ENCODE measurements around the gene GRK4.

Gene GRK4

GRCh38 chr4:2963175-2963965 lies at the start of gene GRK4, which contains the start of gene NOP14:
TSS of gene GRK4 (plus strand) at chr4:2963571. CDS start at chr4:2964071, 500 bp downstream.
TSS of gene NOP14 (minus strand) at chr4:2963406. CDS start at chr4:2963319, 87 bp downstream.
- TF ChIP-seq CTCF (IDR thresholded peaks at IDR 0.05): peak; percentile 24; the same call in 1 of the 2 replicates

- TF ChIP-seq CTCF (IDR thresholded peaks at IDR 0.05): no peak
Measured at GRCh38 chr4:2914256-2915126, 48.9 kb upstream of the GRK4 start.

- TF ChIP-seq CTCF (IDR thresholded peaks at IDR 0.05): no peak
Measured at GRCh38 chr4:2915789-2916188, 47.6 kb upstream of the GRK4 start.

GRCh38 chr4:2923141-2923551 lies 40.2 kb upstream of the GRK4 start:
- no peak for TF ChIP-seq CTCF (IDR thresholded peaks at IDR 0.05)

- TF ChIP-seq CTCF (IDR thresholded peaks at IDR 0.05): no peak
Measured at GRCh38 chr4:2923668-2924173, 39.6 kb upstream of the GRK4 start.

GRCh38 chr4:2924286-2924685 lies 39.1 kb upstream of the GRK4 start:
- no peak for TF ChIP-seq CTCF (IDR thresholded peaks at IDR 0.05)

- TF ChIP-seq CTCF (IDR thresholded peaks at IDR 0.05): no peak
Measured at GRCh38 chr4:2924765-2925301, 38.5 kb upstream of the GRK4 start.

All from LNCAP (cell line).